Measurements from ENCODE around the gene CHRND. TPM values are rescaled to one million over a fixed set of nuclear protein-coding genes. Genes with fewer than 3 reads are reported as not detected.
A peak's percentile ranks its signal among the peaks of the same experiment; 100 is the strongest.

The CHRND gene
- total and polyA plus RNA-seq, 4 donors, result not detected

DNA sequence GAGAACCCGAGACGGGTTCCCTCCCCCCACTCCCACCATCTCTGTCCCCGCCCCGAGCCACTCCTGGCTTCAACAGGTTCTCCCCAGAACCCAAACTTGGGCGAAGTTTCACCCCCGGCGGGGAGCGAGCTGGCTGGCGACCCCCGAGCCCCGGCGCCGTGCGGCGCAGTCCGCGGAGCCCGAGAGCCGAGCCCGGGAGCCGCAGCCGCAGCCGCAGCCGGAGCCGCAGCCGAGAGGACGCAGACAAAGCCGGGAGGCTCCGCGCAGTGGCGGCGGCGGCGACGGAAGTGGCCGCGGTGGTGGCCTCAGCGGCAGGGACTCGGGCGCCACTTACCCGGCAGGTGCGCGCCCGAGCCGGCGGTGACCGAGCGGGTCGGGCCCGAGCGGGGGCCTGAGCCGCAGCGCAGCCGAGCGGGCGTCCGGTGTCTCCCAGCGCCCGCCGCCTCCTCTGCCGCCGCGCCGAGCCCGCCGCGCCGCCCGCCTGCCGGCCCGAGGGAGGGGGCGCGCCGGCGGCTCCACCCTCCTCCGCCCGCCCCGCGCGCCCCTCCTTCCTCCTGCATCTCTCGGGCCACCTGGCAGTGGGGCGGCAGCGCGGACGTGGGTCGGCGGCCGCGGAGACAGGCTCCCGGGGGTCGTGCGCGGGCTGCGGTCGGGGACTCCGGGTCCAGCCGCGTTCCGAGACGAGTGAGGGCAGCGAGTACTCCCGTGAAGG lies 38.4 kb upstream of the CHRND start, which contains the start of gene ECEL1:
TSS of gene ECEL1 (minus strand) at position 450 of the 712 bp plus-strand sequence. CDS start 1,181 bp downstream, outside the sequence.
- DNase-seq (peak; percentile 37 to 71), ATAC-seq (ENCODE audit: low FRiP score) (no peak)
- 3 to 5% methylated on average over 55 to 102 of the region's 102 CpGs for WGBS, 2 donors
- intact Hi-C loops (cut with DNase I), result no loop called here
- H3K9me3 ChIP-seq (ENCODE audit: control insufficient read depth, low read length), result no peaks in the 10 kb centered on the region
- no peaks in the 10 kb centered on the region for H3K36me3 ChIP-seq (ENCODE audit: control insufficient read depth in 1 of 2, insufficient read depth in 2 of 2, low read length in 1 of 2)
- H3K27ac ChIP-seq (ENCODE audit: low read depth in 1 of 2, low read length in 2 of 2), result no peak within 1 kb of the TSS
- no peak within 1 kb of the TSS for H3K4me3 ChIP-seq (ENCODE audit: low read length in 2 of 2)
- no peaks in the 10 kb centered on the region for H3K4me1 ChIP-seq (ENCODE audit: control insufficient read depth in 1 of 2, insufficient read depth in 2 of 2, low read length in 2 of 2)
- no peaks in the 10 kb centered on the region for H3K27me3 ChIP-seq (ENCODE audit: control insufficient read depth in 1 of 2, insufficient read depth in 2 of 2, low read length in 1 of 2)

DNA sequence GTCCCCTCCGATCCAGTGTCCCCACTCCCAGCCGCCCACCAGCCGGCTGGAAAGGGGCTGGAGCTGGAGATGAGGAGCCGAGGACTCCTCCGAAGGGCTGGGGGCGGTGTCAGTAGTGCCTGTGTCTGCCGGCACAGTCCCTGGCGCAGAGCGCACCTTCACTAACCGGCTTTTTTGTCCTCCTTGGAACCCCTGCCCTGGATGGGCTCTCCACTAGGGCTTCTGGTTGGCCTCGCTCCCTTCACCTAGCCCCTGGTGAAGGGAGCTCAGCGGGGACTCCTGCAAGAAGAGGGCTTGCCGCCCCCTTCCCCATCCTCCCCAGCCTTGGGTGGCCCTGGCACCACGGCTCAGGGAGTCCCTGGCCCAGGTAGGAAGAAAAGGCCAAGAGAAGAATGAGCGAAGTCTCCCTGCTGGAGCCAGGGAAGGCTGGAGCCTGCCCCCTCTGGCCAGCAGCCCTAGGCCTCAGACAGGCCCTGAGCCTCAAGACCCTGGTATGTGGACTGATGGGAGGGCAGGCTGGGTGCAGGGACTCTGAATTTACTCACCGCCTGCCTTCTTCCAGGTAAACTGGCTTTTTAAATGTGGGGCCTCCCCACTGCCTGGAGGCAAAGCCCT lies 37.8 kb upstream of the CHRND start:
- peak; percentile 29 to 72 for DNase-seq
- WGBS, 2 donors, result 66 to 68% methylated on average over 16 of the region's 16 CpGs
- no peak overlapping the region for H3K4me3 ChIP-seq (ENCODE audit: low read length in 2 of 2)
- intact Hi-C loops (cut with DNase I), result no loop called here
- no peaks in the 10 kb centered on the region for H3K9me3 ChIP-seq (ENCODE audit: control insufficient read depth, low read length)
- H3K27me3 ChIP-seq (ENCODE audit: control insufficient read depth in 1 of 2, insufficient read depth in 2 of 2, low read length in 1 of 2), result no peaks in the 10 kb centered on the region
- no peak overlapping the region for H3K27ac ChIP-seq (ENCODE audit: low read depth in 1 of 2, low read length in 2 of 2)
- H3K36me3 ChIP-seq (ENCODE audit: control insufficient read depth in 1 of 2, insufficient read depth in 2 of 2, low read length in 1 of 2), result no peaks in the 10 kb centered on the region
- H3K4me1 ChIP-seq (ENCODE audit: control insufficient read depth in 1 of 2, insufficient read depth in 2 of 2, low read length in 2 of 2), result no peaks in the 10 kb centered on the region
- no peak for ATAC-seq (ENCODE audit: low FRiP score)

DNA sequence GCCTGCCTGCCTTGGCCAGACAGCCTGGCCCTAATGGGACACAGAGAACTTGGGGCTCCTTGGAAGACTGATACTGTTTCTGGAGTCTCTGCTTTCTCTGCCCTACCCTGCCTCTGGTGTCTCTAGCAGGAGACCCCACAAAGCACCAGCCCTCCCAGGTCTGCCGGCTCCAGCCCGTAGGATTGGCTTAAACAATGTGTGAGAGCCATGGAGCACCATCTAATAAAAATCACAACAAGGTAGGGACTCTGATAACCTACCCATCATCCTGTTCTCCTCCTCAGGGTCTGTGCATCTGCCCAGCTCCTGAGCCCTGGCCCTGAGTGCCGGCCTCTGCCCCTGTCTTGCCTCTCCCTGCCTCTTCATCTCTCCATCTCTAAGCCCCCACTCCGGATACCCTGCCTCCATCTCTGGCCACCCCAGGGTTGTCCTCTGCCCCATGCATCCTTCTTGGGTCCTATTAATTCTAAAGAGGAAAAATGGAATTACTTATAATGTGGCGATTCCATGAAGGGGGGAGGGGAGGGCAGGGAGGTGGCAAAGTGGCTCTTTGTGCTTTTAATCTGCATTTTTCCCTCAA lies 37.1 kb upstream of the CHRND start:
- no peaks in the 10 kb centered on the region for H3K4me1 ChIP-seq (ENCODE audit: control insufficient read depth in 1 of 2, insufficient read depth in 2 of 2, low read length in 2 of 2)
- H3K27ac ChIP-seq (ENCODE audit: low read depth in 1 of 2, low read length in 2 of 2), result no peak overlapping the region
- H3K9me3 ChIP-seq (ENCODE audit: control insufficient read depth, low read length), result no peaks in the 10 kb centered on the region
- DNase-seq, result peak; percentile 26 to 62
- no peaks in the 10 kb centered on the region for H3K36me3 ChIP-seq (ENCODE audit: control insufficient read depth in 1 of 2, insufficient read depth in 2 of 2, low read length in 1 of 2)
- intact Hi-C loops (cut with DNase I), result no loop called here
- ATAC-seq (ENCODE audit: low FRiP score), result no peak
- no peaks in the 10 kb centered on the region for H3K27me3 ChIP-seq (ENCODE audit: control insufficient read depth in 1 of 2, insufficient read depth in 2 of 2, low read length in 1 of 2)
- H3K4me3 ChIP-seq (ENCODE audit: low read length in 2 of 2), result no peak overlapping the region
- 88 to 94% methylated on average over 5 of the region's 5 CpGs for WGBS, 2 donors

DNA sequence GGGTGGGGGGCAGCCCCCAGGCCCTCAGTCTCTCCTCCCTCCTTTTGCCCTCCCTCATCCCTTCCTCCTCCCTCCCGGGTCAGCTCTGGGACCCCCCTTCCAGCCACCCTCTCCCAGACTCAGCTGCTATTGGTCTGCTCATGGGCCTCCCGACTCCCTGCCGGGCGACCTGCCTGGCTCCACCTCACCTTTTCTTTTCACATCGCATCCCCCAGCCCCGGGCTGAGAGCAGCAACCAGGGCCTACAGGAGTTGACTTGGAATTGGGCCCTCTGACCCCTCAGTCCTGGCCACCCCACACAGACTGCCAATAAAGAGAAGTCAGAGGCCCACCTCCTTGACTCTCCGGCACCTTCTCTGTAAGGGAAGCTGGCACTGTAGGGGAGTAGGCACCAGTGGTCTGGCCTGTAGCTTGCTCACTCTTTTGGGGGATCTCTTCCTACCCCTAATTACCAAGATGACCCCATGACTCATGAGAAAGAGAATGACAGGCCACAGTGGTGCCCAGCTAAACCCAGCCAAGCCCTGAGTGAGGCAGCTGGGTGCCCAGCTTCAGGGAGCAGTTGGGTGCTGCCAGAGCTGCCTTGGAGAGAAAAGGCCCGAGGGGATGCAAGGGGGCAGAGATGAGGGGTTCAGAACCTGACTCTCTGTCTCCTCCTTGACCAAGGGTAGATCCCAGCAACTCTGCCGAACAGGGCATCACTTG lies 36.3 kb upstream of the CHRND start:
- ATAC-seq (ENCODE audit: low FRiP score) (no peak), DNase-seq (peak; percentile 16 to 57)
- Histone ChIP-seq H3K36me3 (ENCODE audit: control insufficient read depth in 1 of 2, insufficient read depth in 2 of 2, low read length in 1 of 2) (no peaks in the 10 kb centered on the region), H3K4me3 (ENCODE audit: low read length in 2 of 2) (no peak overlapping the region), H3K4me1 (ENCODE audit: control insufficient read depth in 1 of 2, insufficient read depth in 2 of 2, low read length in 2 of 2) (no peaks in the 10 kb centered on the region), H3K9me3 (ENCODE audit: control insufficient read depth, low read length) (no peaks in the 10 kb centered on the region), H3K27me3 (ENCODE audit: control insufficient read depth in 1 of 2, insufficient read depth in 2 of 2, low read length in 1 of 2) (no peaks in the 10 kb centered on the region), H3K27ac (ENCODE audit: low read depth in 1 of 2, low read length in 2 of 2) (no peak overlapping the region)
- intact Hi-C loops (cut with DNase I), result no loop called here
- 79 to 84% methylated on average over 9 of the region's 9 CpGs for WGBS, 2 donors

DNA sequence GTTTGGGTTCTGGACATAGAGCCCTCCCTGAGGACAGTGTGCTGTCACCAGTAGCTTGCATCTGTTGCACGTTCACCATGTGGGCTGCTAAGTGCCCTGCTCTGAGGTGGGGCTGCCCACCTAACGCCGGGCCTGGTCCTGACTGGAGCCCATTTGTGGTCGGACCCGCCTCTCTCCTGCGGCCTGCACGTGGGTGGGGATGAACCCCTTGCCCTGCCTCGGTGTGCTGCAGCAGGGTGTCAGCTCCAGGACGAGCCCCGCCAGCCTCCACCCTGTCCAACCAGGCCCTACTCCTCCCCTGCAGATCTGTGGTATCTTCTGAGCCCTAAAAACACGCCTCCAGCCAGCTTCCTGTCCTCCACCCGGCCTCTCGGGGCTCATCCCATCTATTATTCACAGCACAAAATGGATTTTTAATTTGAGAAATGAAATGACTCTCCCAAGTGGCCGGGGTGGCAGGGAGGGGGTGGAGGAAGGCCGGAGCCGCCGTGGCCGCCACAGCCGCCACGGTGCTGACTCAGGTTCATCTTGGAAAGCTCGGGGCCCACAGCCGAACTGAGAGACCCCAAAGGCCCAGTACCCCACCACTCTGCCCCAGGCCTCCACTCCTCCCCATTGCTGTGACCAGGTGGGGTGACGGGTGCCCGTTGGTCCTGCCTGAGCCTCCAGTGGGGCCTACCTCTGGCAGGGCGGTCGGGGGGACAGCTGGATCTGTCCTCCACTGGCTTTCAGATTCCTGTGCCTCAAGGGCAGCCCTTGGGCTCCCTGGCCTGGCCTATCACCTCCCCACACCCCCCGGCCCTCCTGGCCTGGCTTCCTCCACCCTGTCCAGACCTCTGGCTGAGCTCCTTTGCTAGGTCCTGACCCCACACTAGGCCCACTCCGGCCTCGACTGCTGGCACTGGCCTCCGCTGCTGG lies 35.5 kb upstream of the CHRND start:
- H3K36me3 ChIP-seq (ENCODE audit: control insufficient read depth in 1 of 2, insufficient read depth in 2 of 2, low read length in 1 of 2), result no peaks in the 10 kb centered on the region
- no peak overlapping the region for H3K4me3 ChIP-seq (ENCODE audit: low read length in 2 of 2)
- no peaks in the 10 kb centered on the region for H3K9me3 ChIP-seq (ENCODE audit: control insufficient read depth, low read length)
- H3K27ac ChIP-seq (ENCODE audit: low read depth in 1 of 2, low read length in 2 of 2), result no peak overlapping the region
- peak; percentile 12 for ATAC-seq (ENCODE audit: low FRiP score)
- H3K4me1 ChIP-seq (ENCODE audit: control insufficient read depth in 1 of 2, insufficient read depth in 2 of 2, low read length in 2 of 2), result no peaks in the 10 kb centered on the region
- H3K27me3 ChIP-seq (ENCODE audit: control insufficient read depth in 1 of 2, insufficient read depth in 2 of 2, low read length in 1 of 2), result no peaks in the 10 kb centered on the region
- WGBS, 2 donors, result 91 to 93% methylated on average over 30 of the region's 30 CpGs
- intact Hi-C loops (cut with DNase I), result no loop called here
- peak; percentile 35 to 72 for DNase-seq

DNA sequence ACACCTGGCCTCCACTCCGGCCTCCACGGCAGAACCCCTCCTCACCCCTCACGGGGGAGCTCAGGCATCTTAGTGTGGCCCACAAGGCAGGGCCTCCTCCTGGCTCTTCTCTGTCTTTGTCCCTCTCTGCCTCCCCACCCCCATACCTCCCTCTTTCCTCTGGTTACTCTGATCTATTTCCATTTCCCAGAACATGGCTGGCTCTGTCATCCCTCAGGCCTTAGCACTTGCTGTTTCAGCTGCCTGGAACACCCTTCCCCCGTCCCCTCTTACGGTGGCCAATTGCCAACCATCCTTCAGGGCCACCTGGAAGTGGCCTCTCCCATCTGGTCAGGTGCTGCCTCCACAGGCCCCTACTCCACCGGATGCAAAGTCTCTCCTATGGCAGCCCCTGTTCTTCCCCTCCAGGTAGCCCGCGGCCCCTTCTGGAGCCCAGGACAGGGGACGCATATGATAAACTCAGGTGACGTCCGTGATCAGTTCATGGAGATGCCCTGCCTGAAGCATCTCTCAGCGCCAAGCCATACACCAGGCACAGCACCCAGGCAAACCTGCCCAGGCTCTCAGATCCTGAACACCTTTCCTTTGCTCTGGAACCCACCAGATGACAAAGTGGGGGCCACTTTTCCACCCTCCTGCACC lies 34.7 kb upstream of the CHRND start:
- no peak for ATAC-seq (ENCODE audit: low FRiP score)
- H3K9me3 ChIP-seq (ENCODE audit: control insufficient read depth, low read length), result no peaks in the 10 kb centered on the region
- H3K27me3 ChIP-seq (ENCODE audit: control insufficient read depth in 1 of 2, insufficient read depth in 2 of 2, low read length in 1 of 2), result no peaks in the 10 kb centered on the region
- no peak overlapping the region for H3K27ac ChIP-seq (ENCODE audit: low read depth in 1 of 2, low read length in 2 of 2)
- 89 to 97% methylated on average over 12 of the region's 12 CpGs for WGBS, 2 donors
- H3K4me1 ChIP-seq (ENCODE audit: control insufficient read depth in 1 of 2, insufficient read depth in 2 of 2, low read length in 2 of 2), result no peaks in the 10 kb centered on the region
- no peak overlapping the region for H3K4me3 ChIP-seq (ENCODE audit: low read length in 2 of 2)
- no peaks in the 10 kb centered on the region for H3K36me3 ChIP-seq (ENCODE audit: control insufficient read depth in 1 of 2, insufficient read depth in 2 of 2, low read length in 1 of 2)
- intact Hi-C loops (cut with DNase I), result no loop called here
- peak; percentile 34 to 66 for DNase-seq

DNA sequence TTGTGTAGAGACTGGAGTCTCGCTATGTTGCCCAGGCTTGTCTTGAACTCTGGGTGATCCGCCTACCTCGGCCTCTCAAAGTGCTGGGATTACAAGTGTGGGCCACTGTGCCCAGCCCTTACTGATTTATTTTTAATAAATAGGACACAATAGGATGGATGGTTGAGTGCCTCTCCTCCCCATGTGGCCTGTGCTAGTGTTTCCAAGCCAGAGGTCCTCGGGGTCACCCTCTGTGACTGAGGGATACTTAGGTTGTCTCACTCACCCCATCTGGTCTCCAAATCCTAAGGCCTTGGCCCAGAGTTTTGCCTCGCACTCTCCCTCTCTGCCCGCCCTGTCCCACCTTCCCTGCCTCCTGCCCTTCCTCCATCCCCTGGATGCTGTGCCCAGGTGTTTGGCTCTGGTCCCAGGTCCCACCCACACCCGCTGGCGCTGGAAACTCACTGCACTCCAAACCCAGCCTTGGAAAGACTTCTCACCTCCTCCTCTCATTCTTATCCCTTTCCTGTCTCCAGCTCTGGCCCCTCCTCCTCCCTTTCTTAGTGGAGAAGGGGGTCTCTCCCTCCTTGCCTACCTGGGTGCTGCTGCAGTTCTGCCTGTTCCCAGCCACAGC lies 33.6 kb upstream of the CHRND start:
- Histone ChIP-seq H3K4me3 (ENCODE audit: low read length in 2 of 2) (no peak overlapping the region), H3K4me1 (ENCODE audit: control insufficient read depth in 1 of 2, insufficient read depth in 2 of 2, low read length in 2 of 2) (no peaks in the 10 kb centered on the region), H3K9me3 (ENCODE audit: control insufficient read depth, low read length) (no peaks in the 10 kb centered on the region), H3K36me3 (ENCODE audit: control insufficient read depth in 1 of 2, insufficient read depth in 2 of 2, low read length in 1 of 2) (no peaks in the 10 kb centered on the region), H3K27me3 (ENCODE audit: control insufficient read depth in 1 of 2, insufficient read depth in 2 of 2, low read length in 1 of 2) (no peaks in the 10 kb centered on the region), H3K27ac (ENCODE audit: low read depth in 1 of 2, low read length in 2 of 2) (no peak overlapping the region)
- ATAC-seq (ENCODE audit: low FRiP score) (no peak), DNase-seq (peak; percentile 17 to 51)
- WGBS, 2 donors, result 75 to 77% methylated on average over 8 of the region's 8 CpGs
- intact Hi-C loops (cut with DNase I), result no loop called here

All from aorta (tissue), 5 donors.